GM12891 (cell line): ENCODE data around the gene COQ10A.
A peak's percentile ranks its signal among the peaks of the same experiment; 100 is the strongest.

Experiments used
- POLR2A ChIP-seq: IDR thresholded peaks from 2 replicates; pipeline ENCODE4 v1.6.1; 2011; ENCODE audit warnings: low read depth, low read length, control low read depth
- POLR2AphosphoS5 ChIP-seq: IDR thresholded peaks from 2 replicates; pipeline ENCODE4 v1.6.1; 2011; ENCODE audit warnings: low read depth, low read length, control low read depth
- SPI1 ChIP-seq: IDR thresholded peaks from 2 replicates; pipeline ENCODE4 v1.6.1; 2011; ENCODE audit warnings: low read depth, low read length, control low read depth

DNA sequence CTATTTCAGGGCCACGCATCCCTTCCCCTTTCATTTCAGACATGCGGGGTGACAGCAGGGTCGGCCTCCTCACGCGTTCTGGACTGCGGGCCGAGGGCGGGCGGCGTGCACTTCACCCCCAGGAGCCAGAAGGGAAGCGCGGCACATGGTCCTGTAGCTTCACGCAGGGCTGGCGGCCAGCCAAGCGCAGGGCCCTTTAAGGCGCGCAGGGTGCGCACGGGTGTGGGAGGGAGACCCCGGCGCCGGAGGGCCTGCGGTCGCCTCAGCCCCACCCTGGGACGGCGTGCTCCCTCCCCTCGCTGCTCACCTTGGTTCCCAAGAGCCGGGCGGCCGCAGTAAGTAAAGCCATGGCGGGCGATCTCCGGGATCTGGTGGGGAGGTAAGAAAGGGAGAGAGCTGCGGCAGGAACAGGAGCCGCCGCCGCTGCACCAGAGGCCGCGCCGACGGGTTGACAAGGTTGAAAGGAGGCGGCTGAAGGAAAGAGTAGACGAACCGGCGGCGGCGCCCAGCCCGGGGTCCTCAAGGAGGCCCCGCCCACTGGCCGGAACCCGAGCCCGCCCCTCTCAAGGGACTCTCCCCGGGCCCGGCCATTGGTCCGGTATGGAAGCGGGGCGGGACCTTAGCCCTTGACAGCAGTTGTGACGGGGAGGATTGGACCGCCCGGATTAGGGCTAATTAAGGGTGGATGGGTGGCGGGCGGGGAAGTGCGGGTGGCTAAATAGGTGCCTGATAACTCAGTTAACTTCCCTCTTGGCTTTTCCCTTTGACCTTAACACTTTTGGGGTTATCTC, 33.3 kb downstream of the COQ10A start, which contains the start of gene CS:
- TF ChIP-seq POLR2A: peak; percentile 48; the same call in 1 of the 2 replicates
- TF ChIP-seq POLR2AphosphoS5: peak; percentile 74
- TF ChIP-seq SPI1: no peak
